ENCODE results near the gene PIEZO2.

DNA sequence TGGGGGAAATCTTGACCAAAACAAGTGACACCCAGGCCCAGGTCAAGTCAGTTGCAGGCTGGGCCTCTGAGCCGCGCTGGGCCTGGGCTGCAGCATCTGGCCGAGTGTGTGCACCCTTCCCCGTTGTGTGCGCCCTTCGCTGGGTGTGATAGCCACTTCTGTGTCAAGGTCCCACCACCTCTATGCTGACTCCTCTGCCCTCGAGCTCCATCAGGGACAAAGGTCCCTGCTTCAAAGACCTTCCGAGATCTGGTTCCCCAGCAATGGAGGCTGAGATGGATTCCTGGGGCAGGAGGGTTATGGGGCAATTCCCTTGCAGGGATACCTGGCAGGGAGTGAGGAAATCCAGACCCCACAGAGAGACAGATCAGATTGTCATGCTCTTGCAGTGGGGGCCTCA is 93.6 kb downstream of the PIEZO2 start:
- TF ChIP-seq POLR2AphosphoS5 (IDR thresholded peaks at IDR 0.05; ENCODE audit: low read depth, low read length) (no peak), POLR2A (IDR thresholded peaks at IDR 0.05; ENCODE audit: low read depth, low read length) (no peak), TAF1 (IDR thresholded peaks at IDR 0.05; ENCODE audit: low read depth, low read length) (no peak)

Data from GM12891 (cell line).